ENCODE data around the gene STXBP1.

The STXBP1 gene

DNA sequence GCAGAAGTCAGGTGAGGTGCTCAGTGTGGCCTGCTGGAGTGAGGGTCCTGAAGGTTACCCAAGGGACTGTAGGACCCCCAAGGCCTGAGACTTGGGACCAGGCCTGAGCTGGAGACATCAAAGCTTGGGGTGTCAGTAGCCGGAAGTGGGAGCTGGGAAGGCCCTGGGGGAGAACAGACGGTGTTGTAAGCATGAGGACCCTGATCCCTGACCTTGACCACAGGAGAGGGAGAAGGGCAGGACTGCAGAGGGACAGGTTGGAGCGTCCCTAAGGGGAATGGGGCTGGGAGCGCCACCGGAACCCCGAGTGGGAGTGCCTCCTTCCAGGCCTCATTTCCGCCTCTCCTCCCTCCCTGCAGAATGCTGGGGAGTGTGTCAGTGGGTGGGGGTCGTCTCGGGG is 104.3 kb downstream of the STXBP1 start:
- DNase-seq = no peak

DNA sequence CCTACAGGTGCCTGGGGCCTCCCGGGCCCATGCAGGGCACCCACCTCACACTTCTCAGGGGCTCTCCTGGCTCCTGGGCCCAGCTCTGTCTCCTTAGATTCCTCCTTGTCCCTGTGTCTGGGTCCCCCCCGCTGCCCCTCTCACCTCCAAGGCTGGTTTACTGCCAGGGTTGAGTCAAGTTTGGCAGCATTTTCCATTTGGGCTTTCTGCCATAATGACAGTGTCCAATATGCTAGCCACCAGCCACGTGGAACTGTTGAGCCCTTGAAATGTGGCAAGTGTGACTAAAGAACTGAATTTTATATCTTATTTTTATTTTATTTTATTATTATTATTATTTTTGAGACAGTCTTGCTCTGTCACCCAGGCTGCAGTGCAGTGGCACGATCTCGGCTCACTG is 105.7 kb downstream of the STXBP1 start:
- DNase-seq = no peak

DNA sequence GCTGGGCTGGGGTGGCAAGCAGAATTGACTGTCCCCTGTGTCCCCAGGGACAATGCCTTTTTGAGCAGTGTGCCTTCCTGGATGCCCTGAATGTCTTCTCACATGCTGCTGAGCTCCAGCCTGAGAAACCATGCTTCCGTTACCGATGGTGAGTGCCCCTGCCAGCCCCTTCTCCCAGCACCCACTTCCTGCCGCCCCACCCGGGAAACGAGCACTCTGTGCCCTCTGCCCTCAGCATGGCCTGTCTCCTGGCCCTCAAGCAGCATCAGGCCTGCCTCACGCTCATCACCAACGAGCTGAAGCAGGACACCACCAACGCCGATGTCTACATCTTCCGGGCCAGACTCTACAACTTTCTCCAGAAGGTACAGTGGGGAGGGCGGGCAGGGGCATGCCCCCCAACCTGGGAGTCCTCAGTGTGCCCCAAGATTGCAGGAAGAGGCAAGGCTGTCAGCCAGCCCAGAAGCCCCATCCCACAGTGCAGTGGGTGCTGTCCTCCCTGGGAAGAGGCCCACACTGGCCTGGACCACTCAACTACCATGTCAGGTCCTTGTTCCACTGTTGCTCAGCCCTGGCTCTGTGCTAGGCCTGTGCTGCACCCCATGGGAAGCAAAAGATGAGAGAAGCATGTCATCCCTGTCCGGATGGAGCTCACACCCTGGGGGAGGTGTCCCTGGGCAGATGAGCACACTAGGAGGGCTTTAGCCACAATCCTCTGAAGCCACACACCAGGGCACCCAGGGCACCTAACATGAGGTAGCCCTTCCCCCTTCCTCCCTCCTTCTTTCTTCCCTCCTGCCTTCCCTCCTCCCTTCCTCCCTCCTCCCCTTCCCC is 108.2 kb downstream of the STXBP1 start:
- DNase-seq = no peak

DNA sequence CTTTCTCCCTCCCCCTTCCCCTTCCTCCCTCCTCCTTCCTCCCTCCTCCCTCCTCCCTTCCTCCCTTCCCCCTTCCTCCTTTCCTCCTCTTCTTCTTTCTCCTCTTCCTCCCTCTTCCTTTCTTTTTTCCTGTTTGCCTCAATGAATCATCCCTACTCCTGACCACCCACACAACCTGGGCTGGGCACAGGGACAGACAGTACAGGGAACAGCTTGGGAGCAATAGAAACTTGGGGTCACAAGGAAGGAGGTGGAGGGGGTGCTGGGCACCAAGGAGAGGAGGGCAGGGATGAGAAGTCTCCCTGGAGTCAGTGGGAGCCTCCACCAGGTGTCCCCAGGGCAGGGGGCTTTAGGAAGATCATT is 108.8 kb downstream of the STXBP1 start:
- no peak for DNase-seq

DNA sequence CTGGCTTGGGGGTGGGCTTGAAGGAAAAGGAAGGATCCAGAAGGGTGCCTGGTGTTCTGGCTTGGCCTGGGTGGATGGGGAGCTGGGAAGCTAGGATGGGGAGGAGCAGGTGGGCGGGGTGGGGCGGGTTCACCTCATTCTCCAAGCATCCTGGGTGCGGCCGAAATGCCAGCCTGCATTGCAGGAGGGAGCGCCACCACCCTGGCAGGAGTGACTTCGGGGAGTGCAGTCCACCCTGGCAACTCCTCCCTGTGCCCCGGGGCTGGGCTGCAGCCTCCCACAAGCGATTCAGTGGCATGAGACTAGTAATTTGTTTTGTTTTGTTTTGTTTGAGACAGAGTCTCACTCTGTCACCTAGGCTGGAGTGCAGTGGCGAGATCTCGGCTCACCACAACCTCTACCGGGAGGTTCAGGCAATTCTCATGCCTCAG is 109.3 kb downstream of the STXBP1 start:
- no peak for DNase-seq

DNA sequence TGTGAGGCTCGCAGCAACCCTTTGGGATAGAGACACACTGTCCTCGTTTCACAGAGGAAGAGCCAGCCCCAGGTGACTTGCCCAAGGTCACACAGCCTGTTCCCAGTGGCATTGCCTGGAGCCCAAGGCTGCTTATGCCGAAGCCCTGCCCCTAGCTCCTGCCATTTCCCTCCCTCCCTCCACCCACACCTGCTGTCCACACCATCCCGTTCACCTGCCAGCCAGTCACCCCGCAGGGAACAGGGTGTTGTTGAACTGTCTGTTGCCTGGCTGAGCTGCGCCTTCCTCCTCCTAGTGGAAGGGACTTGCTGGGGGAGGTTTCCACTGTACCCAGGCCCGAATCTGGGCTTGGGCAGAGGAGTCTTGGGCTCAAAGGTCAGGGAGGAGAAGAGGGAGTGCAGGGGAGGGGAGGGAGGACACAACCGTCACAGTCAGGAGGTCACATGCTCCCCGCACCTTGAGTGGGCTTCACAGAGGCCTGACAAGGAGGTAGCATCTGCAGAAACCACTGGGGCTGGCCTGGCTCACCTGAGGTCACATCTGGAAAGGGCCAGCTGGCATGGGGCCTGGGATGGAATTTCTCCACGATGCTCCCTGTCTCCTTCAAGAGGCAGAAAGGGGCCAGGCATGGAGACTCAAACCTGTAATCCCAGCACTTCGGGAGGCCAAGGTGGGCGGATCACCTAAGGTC is 110.1 kb downstream of the STXBP1 start:
- no peak for DNase-seq

DNA sequence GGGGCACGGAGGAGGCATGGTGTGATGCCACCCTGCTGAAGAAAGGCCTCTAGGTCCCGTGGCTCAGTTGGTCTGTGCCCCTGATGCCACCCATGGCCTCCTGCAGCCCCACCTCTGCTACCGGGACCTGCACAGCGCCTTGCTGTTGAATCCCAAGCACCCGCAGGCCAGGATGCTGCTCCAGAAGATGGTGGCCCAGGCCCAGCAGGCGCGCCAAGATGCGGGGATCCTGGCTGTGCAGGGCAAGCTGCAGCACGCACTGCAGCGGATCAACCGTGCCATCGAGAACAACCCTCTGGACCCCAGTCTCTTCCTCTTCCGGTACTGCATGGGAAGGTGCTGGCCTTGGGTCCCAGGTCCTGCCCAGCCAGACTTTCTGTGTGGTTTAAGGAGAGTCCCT is 110.9 kb downstream of the STXBP1 start:
- no peak for DNase-seq

DNA sequence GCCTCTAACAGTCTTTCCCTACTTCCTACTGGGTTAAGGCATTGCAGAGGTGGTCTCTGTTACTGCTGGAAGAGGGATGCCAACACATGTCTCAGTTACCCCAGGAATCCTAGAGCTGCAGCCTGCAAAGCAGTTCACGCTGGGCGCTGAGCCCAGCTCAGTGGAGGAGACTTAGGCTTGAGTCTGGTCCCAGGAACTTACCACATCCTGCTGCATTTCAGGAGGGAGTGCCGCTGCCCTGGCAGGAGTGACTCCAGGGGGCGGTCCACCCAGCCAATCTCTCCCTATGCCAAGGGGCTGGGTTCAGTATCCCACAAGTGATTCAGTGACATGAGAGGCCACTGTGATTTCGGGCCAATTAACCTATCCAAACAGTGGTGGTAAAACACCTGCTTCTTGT is 111.4 kb downstream of the STXBP1 start:
- DNase-seq = no peak

DNA sequence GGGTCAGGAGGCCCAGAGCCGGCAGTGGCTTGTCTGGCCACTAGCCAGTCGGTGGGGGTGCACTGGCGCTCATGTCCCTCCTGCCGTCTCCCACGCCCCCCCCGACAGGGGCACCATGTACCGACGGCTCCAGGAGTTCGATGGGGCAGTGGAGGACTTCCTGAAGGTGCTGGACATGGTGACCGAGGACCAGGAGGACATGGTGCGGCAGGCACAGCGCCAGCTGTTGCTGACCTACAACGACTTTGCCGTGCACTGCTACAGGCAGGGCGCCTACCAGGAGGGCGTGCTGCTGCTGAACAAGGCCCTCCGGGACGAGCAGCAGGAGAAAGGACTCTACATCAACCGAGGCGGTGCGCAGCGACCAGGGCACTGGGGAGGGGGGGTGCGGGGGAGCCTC is 111.9 kb downstream of the STXBP1 start:
- DNase-seq = no peak

DNA sequence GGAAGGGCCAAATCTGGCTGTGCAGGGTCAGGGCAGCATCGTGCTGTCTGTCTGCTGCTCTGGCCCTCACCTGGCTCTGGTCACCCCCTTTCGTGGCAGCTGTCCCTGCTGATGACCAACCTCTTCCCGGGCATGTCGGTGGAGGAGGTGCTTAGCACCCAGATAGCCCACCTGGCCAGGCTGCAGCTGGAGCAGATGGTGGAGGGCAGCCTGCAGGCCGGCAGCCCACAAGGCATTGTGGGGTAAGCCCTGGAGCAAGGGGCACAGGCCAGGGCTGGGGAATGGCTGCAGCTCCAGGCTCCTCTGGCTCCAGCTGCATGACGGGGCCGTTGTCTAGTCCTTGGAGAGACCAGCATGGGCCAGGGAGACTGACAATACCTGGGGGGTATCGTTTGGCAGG is 114.8 kb downstream of the STXBP1 start:
- no peak for DNase-seq

DNA sequence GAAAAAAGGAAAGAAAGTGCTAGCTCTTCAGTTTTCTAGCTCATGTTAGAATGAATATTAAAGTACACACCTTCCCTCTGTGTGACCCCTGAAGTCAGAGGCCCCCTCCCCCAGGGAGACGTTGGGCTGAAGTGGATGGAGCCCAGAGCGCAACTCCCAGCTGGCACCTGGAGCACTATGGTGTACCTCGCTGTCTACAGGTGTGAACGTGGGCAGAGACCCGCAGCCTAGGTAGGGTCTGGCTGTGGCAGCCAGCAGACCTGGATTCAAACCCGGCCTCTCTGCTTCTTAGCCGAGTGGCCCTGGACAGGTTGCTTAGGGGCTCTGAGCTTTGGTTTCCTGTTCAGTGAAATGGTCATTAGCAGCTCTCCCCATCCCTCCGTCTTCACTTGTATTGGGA is 116.7 kb downstream of the STXBP1 start:
- DNase-seq = no peak

DNA sequence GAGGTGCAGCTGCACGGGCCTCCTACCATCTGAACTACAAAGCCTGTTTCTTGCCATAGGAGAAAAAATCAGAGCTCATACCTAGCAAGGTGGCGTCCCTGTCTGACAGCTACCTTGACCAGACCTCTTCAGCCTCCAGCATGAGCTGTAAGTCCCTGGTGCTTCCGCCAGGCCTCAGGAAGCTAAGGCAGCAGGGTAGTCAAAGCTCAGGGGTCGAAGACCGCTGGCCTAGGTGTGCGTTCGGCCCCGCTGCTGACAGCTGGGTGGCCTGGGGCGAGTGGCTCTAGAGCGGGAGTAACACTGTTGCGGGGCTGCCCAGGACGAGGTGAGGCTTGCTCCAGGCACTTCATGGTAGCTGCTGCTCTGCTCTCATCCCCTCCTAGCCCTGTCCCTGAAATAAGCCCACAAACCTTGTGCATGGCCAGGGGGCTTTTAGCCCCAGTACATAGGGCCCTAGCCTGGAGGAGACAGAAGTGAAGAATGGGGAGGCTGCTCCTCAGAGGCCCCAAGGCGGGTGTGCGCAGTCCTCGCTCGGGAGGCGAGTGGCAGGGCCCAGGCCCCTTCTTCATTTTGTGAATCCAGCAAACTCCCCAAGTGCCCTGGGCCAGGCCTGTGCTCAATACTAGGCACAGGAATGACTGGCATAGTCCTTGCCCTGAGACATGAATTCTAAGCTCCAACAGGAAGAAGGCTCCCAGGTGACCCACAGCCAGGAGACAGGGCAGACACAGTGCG is 117.6 kb downstream of the STXBP1 start:
- no peak for DNase-seq

DNA sequence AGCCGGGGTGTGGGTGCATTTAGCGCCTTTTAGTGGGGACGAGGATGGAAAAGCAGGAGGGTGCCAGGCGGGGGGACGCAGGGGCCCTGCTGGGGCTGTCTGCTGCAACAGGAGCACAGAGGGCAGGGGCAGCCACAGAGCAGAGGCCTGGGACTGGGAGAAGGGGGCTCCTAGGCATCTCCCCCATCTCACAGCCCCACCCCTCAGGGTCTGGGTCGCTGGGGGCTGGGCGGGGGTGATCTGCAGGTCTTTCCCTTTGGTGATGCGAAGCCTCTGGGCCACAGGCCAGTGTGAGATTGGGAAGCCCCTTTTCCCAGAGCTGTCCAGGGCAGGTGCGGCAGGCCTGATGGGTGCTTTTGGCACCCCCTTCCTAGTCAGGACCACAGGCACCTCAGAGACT is 118.2 kb downstream of the STXBP1 start:
- no peak for DNase-seq

DNA sequence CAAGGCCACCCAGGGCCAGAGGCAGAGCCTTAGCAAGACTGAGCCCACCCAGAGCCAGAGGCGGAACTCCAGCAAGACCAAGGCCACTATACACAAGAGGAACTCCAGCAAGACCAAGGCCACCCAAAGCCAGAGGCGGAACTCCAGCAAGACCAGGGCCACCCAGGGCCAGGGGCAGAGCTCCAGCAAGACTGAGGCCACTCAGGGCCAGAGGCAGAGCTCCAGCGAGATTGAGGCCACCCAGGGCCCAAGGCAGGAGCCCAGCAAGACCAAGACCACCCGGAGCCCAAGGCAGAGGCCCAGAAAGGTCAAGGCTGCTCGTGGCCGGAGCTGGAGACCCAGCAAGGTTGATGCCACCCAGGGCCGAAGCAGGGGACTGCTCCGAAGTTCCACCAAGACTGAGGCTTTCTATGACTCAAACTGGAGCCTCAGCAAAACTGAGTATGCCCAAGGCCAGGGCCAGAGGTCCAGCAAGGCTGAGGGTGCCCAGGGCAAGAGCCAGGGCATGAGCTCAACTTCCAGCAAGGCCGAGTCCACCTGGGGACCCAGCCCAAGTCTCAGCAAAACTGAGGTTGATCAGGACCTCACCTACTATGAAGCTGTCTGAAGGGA is 118.8 kb downstream of the STXBP1 start:
- no peak for DNase-seq

DNA sequence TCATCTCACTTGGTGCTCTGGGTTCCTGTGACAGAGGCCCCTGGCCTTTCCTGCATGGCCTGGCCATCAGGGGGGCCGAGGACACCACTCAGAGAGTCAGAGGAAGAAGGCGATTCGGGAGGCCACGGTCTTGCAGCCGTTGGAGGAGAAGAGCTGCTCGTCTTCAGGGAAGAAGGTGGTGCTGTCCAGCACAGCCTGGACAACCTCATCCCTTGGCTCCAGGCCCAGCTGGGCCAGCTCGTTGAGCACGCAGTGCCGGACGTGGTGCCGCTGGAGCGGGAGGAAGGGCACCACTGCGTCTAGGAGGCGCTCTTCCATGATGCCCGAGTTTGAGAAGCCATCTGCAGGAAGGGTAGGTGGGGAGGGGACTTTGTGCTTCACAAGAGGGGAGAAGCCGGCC is 119.9 kb downstream of the STXBP1 start:
- no peak for DNase-seq

DNA sequence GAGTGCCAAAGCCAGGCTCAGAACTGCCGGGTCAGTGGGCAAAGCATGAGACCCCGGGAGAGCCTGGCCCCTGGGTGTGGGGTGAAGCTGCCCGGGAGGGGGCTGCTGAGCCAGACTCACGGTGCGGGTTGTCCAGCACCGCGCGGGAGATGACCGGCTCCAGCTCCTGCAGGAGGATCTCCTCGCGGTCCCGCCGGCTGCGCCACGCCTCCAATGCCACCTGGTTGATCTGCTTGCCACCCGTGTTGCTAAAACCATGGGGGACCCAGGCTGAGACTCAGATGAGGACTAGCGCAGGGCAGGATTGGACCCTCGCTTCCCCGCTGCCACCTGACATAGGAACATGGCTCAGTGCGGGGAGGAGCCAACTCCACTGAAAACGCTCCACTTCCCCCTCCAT is 120.4 kb downstream of the STXBP1 start:
- no peak for DNase-seq

DNA sequence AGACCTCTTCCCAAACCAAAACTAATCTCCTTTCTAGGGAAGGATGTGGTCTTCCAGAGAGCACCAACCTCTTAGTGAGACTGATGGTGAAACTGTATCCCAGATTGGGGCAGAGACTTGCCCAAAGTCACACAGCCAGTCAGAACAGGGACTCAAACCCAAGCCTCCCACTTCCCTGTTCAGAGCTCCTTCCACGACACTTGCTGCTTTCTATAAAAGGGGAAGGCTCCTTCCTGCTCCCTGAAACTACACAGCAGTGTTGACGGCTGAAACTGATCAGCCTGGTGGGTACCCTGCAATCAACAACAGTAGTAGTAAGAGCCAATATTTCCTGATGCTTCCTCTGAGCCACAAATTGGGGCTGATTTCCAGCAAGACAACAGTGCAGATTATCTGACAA is 121.5 kb downstream of the STXBP1 start:
- no peak for DNase-seq

DNA sequence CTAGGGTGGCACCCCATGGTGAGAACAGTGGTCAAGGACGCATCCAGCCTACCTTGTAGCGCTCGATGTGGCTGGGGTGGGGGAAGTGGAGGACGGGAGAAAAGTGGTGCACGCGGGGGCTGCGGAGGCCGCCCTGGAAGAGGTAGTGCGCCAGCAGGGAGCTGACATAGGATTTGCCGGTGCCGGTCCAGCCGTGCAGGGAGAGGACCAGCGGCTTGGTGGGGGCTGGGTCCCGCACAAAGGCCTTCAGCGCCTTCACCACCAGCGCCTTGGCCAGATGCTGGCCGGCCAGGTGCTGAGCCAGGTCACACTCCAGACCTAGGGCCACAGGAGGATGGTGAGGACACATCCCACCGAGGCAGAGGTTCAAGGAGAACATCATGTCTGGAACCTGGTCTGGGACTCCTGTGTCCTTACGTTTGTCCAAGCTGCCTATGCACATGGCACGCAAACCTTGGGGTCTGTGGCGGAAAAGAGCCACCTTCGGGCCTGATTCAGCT is 122.2 kb downstream of the STXBP1 start:
- DNase-seq = no peak

DNA sequence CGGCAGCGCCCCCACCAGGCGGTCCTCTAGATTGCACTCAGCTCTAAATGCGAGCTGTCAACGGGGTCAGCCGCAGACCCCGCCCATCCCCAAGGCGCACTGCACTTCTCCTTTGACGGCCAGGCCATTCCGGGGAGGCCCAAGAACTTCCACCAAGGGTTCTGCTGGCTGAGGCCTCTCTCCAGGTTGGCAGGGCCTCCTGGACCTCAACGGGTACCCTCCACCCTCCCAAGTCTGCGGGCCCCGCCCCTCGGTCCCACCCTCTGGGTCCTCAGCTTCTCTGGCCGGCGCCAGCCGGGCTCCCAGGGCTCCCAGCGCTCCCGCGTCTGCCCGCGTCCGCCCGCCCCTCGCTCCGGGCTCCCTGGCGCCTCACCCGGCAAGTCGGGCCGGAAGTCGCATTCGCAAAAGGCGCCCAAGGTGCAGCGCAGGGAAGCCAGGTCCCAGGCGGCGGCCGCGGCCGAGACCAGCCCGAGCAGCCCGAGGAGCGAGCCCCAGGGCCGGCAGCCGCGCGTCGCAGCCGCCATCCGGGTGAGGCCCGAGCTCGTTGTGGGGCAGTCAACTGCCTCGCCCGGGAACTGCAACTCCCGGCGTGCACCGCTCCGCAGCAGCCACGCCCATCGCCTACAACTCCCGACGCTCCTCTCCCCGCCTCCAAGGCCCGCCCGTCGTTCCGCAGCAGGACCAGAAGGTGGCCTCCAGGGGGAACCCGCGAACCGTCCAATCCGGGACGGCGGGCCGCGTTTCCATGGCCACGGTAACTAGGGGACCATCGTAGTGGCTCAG is 122.9 kb downstream of the STXBP1 start, which contains the start of gene TOR2A:
Gene TOR2A (minus strand): TSS at position 548 of the 783 bp plus-strand sequence. CDS start 24 bp downstream, at position 524.
- DNase-seq = peak; percentile 99

DNA sequence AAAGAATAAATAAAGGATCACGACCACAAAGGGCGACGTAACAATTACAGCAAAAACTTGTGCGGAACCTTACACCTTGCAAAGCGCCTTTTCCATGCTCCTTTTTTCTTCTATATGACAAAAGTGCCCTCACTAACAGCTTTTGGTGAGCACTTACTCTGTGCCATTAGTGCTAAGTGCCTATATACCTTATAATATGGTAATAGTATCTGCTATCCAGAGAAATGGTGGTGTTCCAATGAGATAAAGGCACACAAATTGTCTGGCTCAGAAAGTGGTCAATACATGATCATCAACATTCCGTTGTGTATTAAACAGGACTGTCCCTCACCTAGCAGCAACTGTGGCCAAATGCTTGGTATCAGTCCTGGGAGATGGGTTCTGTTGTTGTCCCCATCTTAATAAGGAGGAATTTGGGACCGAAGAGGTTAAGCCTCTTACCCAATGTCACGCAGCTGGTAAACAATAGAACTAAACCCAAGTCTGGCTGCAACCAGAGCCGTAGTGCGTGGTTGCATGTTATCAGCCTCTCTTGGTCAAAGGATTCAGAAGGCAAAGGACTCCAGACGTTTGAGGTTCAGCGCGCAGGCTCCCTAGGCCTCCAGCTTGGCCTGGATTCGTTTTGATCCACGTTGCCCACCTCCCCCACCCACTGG is 123.6 kb downstream of the STXBP1 start:
- DNase-seq = no peak

DNA sequence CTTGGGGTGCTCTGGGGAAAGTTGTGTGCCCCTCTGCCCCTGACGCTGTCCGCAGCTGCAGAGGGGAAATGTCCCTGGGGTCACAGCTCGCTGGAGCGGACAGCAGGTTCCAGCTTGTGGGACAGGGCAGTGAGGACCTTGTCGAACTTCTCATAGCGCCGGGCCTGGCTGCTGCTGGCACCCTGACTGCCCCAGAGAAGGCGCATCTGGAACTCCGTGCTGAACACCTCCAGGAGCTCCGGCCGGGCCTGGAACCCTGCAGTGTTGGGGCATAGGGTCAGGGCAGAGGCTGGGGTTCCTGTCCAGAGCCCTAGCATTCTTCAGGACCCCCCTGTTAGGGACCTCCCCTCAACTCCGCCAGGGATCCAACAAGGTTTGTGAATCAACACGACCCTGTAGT is 126.6 kb downstream of the STXBP1 start:
- no peak for DNase-seq

Measured in hematopoietic multipotent progenitor cell treated with erythropoietin and hydrocortisone succinate and interleukin-3 and kit ligand, for 6 days (in vitro differentiated cells).